Neural progenitor cell (in vitro differentiated cells): ENCODE data around the gene CIDEA. TPM values are rescaled to one million over a fixed set of nuclear protein-coding genes. Genes with fewer than 3 reads are reported as not detected.

ENCODE experiments used
- DNase-seq: peaks from one replicate; pipeline ENCODE4 v3.0.0-alpha.2; 2016; ENCODE audit warnings: low spot score
- H2AFZ ChIP-seq: fragments of 200-600 bp; sonication (generic); replicated peaks from 2 replicates; pipeline ENCODE4 v1.6.1; 2016; ENCODE audit warnings: antibody characterized with exemption
- H3F3A ChIP-seq: fragments of 200-600 bp; sonication (generic); 2 replicates; pipeline ENCODE4 v1.6.1; 2016; ENCODE audit warnings: antibody characterized with exemption, low read depth
- H3K27ac ChIP-seq: fragments of 200-600 bp; sonication (generic); 2 replicates; pipeline ENCODE4 v1.5.1; 2016; ENCODE audit warnings: mild to moderate bottlenecking
- H3K27me3 ChIP-seq: fragments of 200-600 bp; sonication (generic); 2 replicates; pipeline ENCODE4 v1.6.1; 2016; ENCODE audit warnings: mild to moderate bottlenecking, moderate library complexity
- H3K36me3 ChIP-seq: fragments of 200-600 bp; sonication (generic); 2 replicates; pipeline ENCODE4 v1.5.1; 2016
- H3K4me1 ChIP-seq: fragments of 200-600 bp; sonication (generic); 2 replicates; pipeline ENCODE4 v1.6.1; 2016; ENCODE audit warnings: mixed run types
- H3K4me2 ChIP-seq: fragments of 200-600 bp; sonication (generic); 2 replicates; pipeline ENCODE4 v1.6.1; 2016
- H3K4me3 ChIP-seq: fragments of 200-600 bp; sonication (generic); 2 replicates; pipeline ENCODE4 v1.5.1; 2016
- H3K79me2 ChIP-seq: fragments of 200-600 bp; sonication (generic); 2 replicates; pipeline ENCODE4 v1.6.1; 2016; ENCODE audit warnings: low read depth
- H3K9ac ChIP-seq: fragments of 200-600 bp; sonication (generic); 2 replicates; pipeline ENCODE4 v1.6.1; 2016
- H3K9me3 ChIP-seq: fragments of 200-600 bp; sonication (generic); 2 replicates; pipeline ENCODE4 v1.5.1; 2016; ENCODE audit warnings: low read depth
- H4K20me1 ChIP-seq: fragments of 200-600 bp; sonication (generic); 2 replicates; pipeline ENCODE4 v1.6.1; 2016; ENCODE audit warnings: low read depth
- H3K27ac Mint-ChIP-seq: 3 replicates; pipeline ENCODE4 v1.8.0; 2021; ENCODE audit warnings: mixed read lengths
- H3K27me3 Mint-ChIP-seq: 2 replicates; pipeline ENCODE4 v1.8.0; 2022; ENCODE audit warnings: low read depth, mild to moderate bottlenecking, inconsistent platforms, moderate library complexity, mixed read lengths; ENCODE audit not compliant: insufficient read depth
- H3K36me3 Mint-ChIP-seq: 3 replicates; pipeline ENCODE4 v1.8.0; 2021; ENCODE audit warnings: mixed read lengths
- H3K4me1 Mint-ChIP-seq: 3 replicates; pipeline ENCODE4 v1.8.0; 2021; ENCODE audit warnings: mixed read lengths
- H3K4me3 Mint-ChIP-seq: 3 replicates; pipeline ENCODE4 v1.8.0; 2021; ENCODE audit warnings: mild to moderate bottlenecking, moderate library complexity, mixed read lengths
- H3K9me3 Mint-ChIP-seq: 3 replicates; pipeline ENCODE4 v1.8.0; 2020; ENCODE audit warnings: mixed read lengths
- EZH2 ChIP-seq: fragments of 200-600 bp; sonication (generic); IDR thresholded peaks from 2 replicates; pipeline ENCODE4 v1.6.1; 2017; ENCODE audit warnings: antibody characterized with exemption, mild to moderate bottlenecking, moderate library complexity
- EZH2phosphoT487 ChIP-seq: fragments of 200-600 bp; sonication (generic); IDR thresholded peaks from 2 replicates; pipeline ENCODE4 v1.6.1; 2017; ENCODE audit warnings: antibody characterized with exemption
- total RNA-seq: library from RNA; depleted of rRNA; stranded (reverse); fragments of >200 nt; gene quantifications from 2 replicates; pipeline ENCODE4 v1.2.3, GENCODE V29; 2015; ENCODE audit warnings: low replicate concordance
- TF ChIP-seq, protein P1 (sequence below): fragments of 200-600 bp; sonication (generic); IDR thresholded peaks from 2 replicates; pipeline ENCODE4 v1.5.1; 2017; ENCODE audit warnings: antibody characterized with exemption, mild to moderate bottlenecking

The CIDEA gene
- total RNA-seq, 1 donor from 2014 or later = not detected

DNA sequence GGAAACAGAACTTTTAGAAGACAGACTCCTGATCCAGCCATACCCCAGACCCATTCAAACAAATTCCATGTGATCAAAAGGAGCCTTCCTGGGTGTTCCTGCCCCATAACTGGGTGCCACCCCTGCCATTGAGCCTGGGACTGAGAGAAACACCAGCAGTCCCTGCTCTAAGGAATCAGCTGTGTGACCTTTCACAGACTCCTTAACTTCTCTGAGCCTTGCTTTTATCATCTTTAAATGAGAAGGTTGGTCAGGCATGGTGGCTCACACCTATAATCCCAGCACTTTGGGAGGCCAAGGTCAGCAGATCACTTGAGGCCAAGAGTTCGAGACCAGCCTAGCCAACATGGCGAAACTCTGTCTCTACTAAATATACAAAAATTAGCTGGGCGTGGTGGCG lies 20.6 kb downstream of the CIDEA start:
- DNase-seq = no peak
- Mint-ChIP-seq H3K36me3 (no peaks in the 10 kb centered on the region), H3K27me3 (peaks cover 7% of the 10 kb centered on the region), H3K9me3 (no peaks in the 10 kb centered on the region), H3K4me3 (no peak overlapping the region), H3K27ac (no peak overlapping the region), H3K4me1 (peaks cover 31% of the 10 kb centered on the region)
- H3K4me2 ChIP-seq = no peak overlapping the region
- H3K4me3 ChIP-seq = no peak overlapping the region
- peaks cover 12% of the 10 kb centered on the region for H3K4me1 ChIP-seq
- H4K20me1 ChIP-seq = no peaks in the 10 kb centered on the region
- H3K9me3 ChIP-seq = no peaks in the 10 kb centered on the region
- H3F3A ChIP-seq = peaks cover 29% of the 10 kb centered on the region
- no peaks in the 10 kb centered on the region for H3K36me3 ChIP-seq
- no peak overlapping the region for H3K9ac ChIP-seq
- no peak overlapping the region for H2AFZ ChIP-seq
- no peak overlapping the region for H3K27ac ChIP-seq
- H3K27me3 ChIP-seq = no peaks in the 10 kb centered on the region
- H3K79me2 ChIP-seq = no peaks in the 10 kb centered on the region
- no peak for TF ChIP-seq EZH2phosphoT487
- TF ChIP-seq EZH2 = no peak
- TF ChIP-seq, protein P1, sequence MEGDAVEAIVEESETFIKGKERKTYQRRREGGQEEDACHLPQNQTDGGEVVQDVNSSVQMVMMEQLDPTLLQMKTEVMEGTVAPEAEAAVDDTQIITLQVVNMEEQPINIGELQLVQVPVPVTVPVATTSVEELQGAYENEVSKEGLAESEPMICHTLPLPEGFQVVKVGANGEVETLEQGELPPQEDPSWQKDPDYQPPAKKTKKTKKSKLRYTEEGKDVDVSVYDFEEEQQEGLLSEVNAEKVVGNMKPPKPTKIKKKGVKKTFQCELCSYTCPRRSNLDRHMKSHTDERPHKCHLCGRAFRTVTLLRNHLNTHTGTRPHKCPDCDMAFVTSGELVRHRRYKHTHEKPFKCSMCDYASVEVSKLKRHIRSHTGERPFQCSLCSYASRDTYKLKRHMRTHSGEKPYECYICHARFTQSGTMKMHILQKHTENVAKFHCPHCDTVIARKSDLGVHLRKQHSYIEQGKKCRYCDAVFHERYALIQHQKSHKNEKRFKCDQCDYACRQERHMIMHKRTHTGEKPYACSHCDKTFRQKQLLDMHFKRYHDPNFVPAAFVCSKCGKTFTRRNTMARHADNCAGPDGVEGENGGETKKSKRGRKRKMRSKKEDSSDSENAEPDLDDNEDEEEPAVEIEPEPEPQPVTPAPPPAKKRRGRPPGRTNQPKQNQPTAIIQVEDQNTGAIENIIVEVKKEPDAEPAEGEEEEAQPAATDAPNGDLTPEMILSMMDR = no peak

DNA sequence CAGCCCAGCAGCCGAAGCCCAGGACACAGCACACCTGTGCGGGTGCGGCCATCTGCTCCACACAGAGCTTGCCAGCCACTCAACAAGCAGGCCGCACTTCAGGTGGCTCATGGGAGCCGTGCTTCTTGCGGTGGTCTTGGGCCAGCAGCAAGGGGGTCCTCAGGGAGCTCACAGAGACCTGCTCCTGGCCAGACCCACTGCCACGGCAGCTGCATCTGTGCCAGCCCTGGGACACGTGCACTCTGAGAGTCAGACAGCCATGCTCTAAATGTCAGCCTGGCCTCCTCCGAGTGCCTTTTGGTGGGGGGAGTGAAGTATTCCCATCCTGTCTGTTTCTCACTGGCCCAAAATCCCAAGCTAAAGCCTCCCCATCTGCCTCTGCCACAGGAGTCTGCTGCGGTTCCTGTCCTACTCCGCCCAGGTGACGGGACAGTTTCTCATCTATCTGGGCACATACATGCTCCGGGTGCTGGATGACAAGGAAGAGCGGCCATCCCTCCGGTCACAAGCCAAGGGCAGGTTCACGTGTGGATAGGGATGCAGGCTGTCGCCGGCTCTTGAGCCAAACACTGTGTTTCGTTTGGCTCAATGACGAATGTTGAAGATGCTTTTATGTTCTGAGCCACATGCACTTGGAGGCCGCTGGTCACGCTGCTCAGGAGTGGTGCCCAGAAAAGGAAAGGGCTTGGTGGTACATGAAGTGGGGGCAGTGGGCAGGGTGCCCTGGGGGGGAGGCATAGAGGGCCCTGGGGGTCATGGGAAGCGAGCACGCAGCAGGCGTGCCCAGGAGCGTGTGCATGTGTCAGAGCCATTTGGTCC lies 22.8 kb downstream of the CIDEA start:
- H3K9ac ChIP-seq = no peak overlapping the region
- H3K27ac Mint-ChIP-seq = no peak overlapping the region
- no peak overlapping the region for H3K4me2 ChIP-seq
- H3K27me3 ChIP-seq = no peaks in the 10 kb centered on the region
- H3K9me3 ChIP-seq = no peaks in the 10 kb centered on the region
- H3K4me1 ChIP-seq = peaks cover 12% of the 10 kb centered on the region
- H3K27me3 Mint-ChIP-seq = peaks cover 19% of the 10 kb centered on the region
- no peak overlapping the region for H3K27ac ChIP-seq
- no peak overlapping the region for H2AFZ ChIP-seq
- H4K20me1 ChIP-seq = no peaks in the 10 kb centered on the region
- no peak for DNase-seq
- TF ChIP-seq EZH2 = no peak
- no peak overlapping the region for H3K4me3 ChIP-seq
- H3K36me3 ChIP-seq = no peaks in the 10 kb centered on the region
- H3K9me3 Mint-ChIP-seq = no peaks in the 10 kb centered on the region
- no peaks in the 10 kb centered on the region for H3K79me2 ChIP-seq
- H3K4me1 Mint-ChIP-seq = peaks cover 47% of the 10 kb centered on the region
- H3F3A ChIP-seq = peaks cover 31% of the 10 kb centered on the region
- peak overlapping the region; percentile 56 for H3K4me3 Mint-ChIP-seq
- no peaks in the 10 kb centered on the region for H3K36me3 Mint-ChIP-seq

DNA sequence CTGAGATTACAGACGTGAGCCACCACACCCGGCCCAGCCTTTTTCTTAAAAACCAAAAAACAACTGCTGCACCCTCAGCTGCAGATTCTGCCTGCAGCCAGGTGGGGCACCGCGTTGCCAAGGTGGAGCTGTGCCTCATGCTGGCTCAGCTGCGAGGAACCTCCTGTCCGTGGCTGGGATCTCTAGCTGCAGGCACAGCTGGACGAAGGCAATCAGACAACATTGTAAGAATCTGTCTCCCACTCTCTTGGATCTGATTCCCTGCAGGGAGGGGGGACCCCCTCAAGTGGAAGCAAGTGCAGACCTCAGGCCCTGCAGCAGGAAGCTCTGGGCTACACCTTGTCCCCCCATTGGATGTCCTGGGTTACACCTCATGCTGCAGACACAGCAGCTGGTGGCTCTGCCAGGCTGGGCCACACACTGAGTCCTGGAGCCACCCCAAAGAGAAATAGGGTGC lies 24.1 kb downstream of the CIDEA start:
- H3K4me3 Mint-ChIP-seq = peak overlapping the region; percentile 55
- H4K20me1 ChIP-seq = no peaks in the 10 kb centered on the region
- H3K27ac Mint-ChIP-seq = peak overlapping the region; percentile 81
- peaks cover 12% of the 10 kb centered on the region for H3K4me1 ChIP-seq
- no peaks in the 10 kb centered on the region for H3K36me3 ChIP-seq
- no peaks in the 10 kb centered on the region for H3K79me2 ChIP-seq
- peak; percentile 38 for DNase-seq
- TF ChIP-seq, protein P1 = peak; percentile 24
- TF ChIP-seq EZH2phosphoT487 (no peak), EZH2 (no peak)
- H3K4me2 ChIP-seq = peak overlapping the region; percentile 29
- no peak overlapping the region for H3K9ac ChIP-seq
- no peak overlapping the region for H2AFZ ChIP-seq
- peaks cover 21% of the 10 kb centered on the region for H3K27me3 Mint-ChIP-seq
- H3K4me1 Mint-ChIP-seq = peaks cover 60% of the 10 kb centered on the region
- H3K4me3 ChIP-seq = no peak overlapping the region
- H3K27ac ChIP-seq = peak overlapping the region; percentile 75
- peaks cover 31% of the 10 kb centered on the region for H3F3A ChIP-seq
- H3K36me3 Mint-ChIP-seq = no peaks in the 10 kb centered on the region
- no peaks in the 10 kb centered on the region for H3K9me3 ChIP-seq
- no peaks in the 10 kb centered on the region for H3K9me3 Mint-ChIP-seq
- no peaks in the 10 kb centered on the region for H3K27me3 ChIP-seq
